BLaER1 (cell line): ENCODE data around the gene CASZ1.

Source experiments
- H3K27ac ChIP-seq: shearing (Covaris generic); formaldehyde crosslinking; 2 replicates; pipeline ENCODE4 v1.8.1; 2022
- H3K27me3 ChIP-seq: shearing (Covaris generic); formaldehyde crosslinking; 2 replicates; pipeline ENCODE4 v1.8.1; 2022
- H3K36me3 ChIP-seq: shearing (Covaris generic); formaldehyde crosslinking; 2 replicates; pipeline ENCODE4 v1.8.1; 2022
- H3K4me1 ChIP-seq: shearing (Covaris generic); formaldehyde crosslinking; 2 replicates; pipeline ENCODE4 v1.8.1; 2022
- H3K4me2 ChIP-seq: shearing (Covaris generic); formaldehyde crosslinking; 2 replicates; pipeline ENCODE4 v1.8.1; 2022
- H3K4me3 ChIP-seq: shearing (Covaris generic); formaldehyde crosslinking; 2 replicates; pipeline ENCODE4 v1.8.1; 2022
- H3K9ac ChIP-seq: shearing (Covaris generic); formaldehyde crosslinking; 2 replicates; pipeline ENCODE4 v1.8.1; 2022
- H3K9me3 ChIP-seq: shearing (Covaris generic); formaldehyde crosslinking; 2 replicates; pipeline ENCODE4 v1.8.1; 2022
- H4K20me1 ChIP-seq: shearing (Covaris generic); formaldehyde crosslinking; 2 replicates; pipeline ENCODE4 v1.8.1; 2022
- Cebpa-rat ChIP-seq: shearing (Covaris generic); IDR thresholded peaks from 2 replicates; pipeline ENCODE4 v1.8.1; 2022

CASZ1 gene

GRCh38 chr1:10712568-10713362 is 83.7 kb downstream of the CASZ1 start:
- H3K27ac ChIP-seq, result no peak overlapping the region
- H3K27me3 ChIP-seq, result no peaks in the 10 kb centered on the region
- no peak for TF ChIP-seq Cebpa-rat

DNA sequence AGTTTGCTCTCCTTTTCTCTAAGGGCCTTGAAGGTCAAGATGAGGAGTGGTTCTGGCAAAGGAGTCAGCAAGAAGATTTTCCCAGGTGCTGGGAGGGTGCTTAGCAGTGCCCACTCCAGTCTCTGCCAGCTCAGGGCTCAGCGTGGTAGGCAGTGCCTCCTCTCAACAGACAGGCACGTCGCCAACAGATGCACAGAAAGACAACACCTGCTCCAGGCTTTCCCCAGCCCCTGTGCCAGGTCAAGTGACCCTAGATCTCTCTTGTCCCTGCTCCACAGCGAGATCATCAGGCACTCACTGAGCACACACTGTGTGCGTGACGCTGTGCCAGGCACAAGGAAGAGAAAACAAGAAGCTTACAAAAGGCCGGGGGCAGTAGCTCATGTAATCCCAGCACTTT is 86.0 kb downstream of the CASZ1 start:
- TF ChIP-seq Cebpa-rat, result no peak
- no peak overlapping the region for H3K4me2 ChIP-seq
- no peaks in the 10 kb centered on the region for H4K20me1 ChIP-seq
- no peak overlapping the region for H3K4me3 ChIP-seq
- no peaks in the 10 kb centered on the region for H3K27me3 ChIP-seq
- H3K36me3 ChIP-seq, result no peaks in the 10 kb centered on the region
- no peaks in the 10 kb centered on the region for H3K4me1 ChIP-seq
- H3K27ac ChIP-seq, result no peak overlapping the region
- no peak overlapping the region for H3K9ac ChIP-seq
- H3K9me3 ChIP-seq, result no peaks in the 10 kb centered on the region

More at GRCh38 chr1:10712568-10713362, 83.7 kb downstream of the CASZ1 start:
- no peaks in the 10 kb centered on the region for H3K9me3 ChIP-seq
- H4K20me1 ChIP-seq, result no peaks in the 10 kb centered on the region
- no peak overlapping the region for H3K4me3 ChIP-seq
- H3K36me3 ChIP-seq, result no peaks in the 10 kb centered on the region
- no peak overlapping the region for H3K4me2 ChIP-seq
- H3K4me1 ChIP-seq, result peaks cover 7% of the 10 kb centered on the region; the same call in 1 of the 2 replicates
- no peak overlapping the region for H3K9ac ChIP-seq

- no peak for TF ChIP-seq Cebpa-rat
- Histone ChIP-seq H3K4me2 (no peak overlapping the region), H3K27ac (no peak overlapping the region), H3K9ac (no peak overlapping the region), H3K27me3 (no peaks in the 10 kb centered on the region), H3K4me3 (no peak overlapping the region), H3K4me1 (no peaks in the 10 kb centered on the region), H4K20me1 (no peaks in the 10 kb centered on the region), H3K36me3 (no peaks in the 10 kb centered on the region), H3K9me3 (no peaks in the 10 kb centered on the region)
Observed at GRCh38 chr1:10709646-10710045, 86.8 kb downstream of the CASZ1 start.

DNA sequence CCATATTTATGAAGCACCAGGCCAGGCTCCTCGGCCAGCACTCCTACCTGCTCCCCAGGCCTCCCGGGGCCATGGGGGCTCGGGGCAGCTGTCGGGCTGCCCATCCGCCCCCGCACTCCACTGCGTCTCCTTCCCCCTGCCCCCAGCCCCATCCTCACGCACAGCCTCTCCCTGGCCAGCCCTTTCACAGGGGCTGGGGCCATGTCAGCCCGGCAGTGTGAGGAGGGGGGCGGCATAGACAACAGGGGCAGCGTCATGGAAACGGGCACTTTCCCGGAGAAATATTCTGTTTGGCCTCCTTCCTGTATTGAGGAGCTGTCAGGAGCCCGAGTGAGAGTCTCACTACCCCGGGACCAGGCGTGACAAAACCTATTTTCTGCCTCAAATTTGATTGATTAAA is 87.3 kb downstream of the CASZ1 start:
- Histone ChIP-seq H3K27ac (no peak overlapping the region), H3K4me2 (no peak overlapping the region), H3K9ac (no peak overlapping the region), H3K27me3 (no peaks in the 10 kb centered on the region), H3K4me1 (no peaks in the 10 kb centered on the region), H4K20me1 (no peaks in the 10 kb centered on the region), H3K9me3 (no peaks in the 10 kb centered on the region), H3K4me3 (no peak overlapping the region), H3K36me3 (no peaks in the 10 kb centered on the region)
- no peak for TF ChIP-seq Cebpa-rat

- Histone ChIP-seq H3K4me2 (no peak overlapping the region), H3K4me3 (no peak overlapping the region), H3K9me3 (no peaks in the 10 kb centered on the region), H3K4me1 (no peaks in the 10 kb centered on the region), H3K27ac (no peak overlapping the region), H3K9ac (no peak overlapping the region), H4K20me1 (no peaks in the 10 kb centered on the region), H3K27me3 (no peaks in the 10 kb centered on the region), H3K36me3 (no peaks in the 10 kb centered on the region)
- no peak for TF ChIP-seq Cebpa-rat
Observed at GRCh38 chr1:10708757-10709156, 87.7 kb downstream of the CASZ1 start.

GRCh38 chr1:10707208-10707607 is 89.2 kb downstream of the CASZ1 start:
- Histone ChIP-seq H3K36me3 (no peaks in the 10 kb centered on the region), H3K9ac (no peak overlapping the region)

GRCh38 chr1:10706376-10706913 is 90.0 kb downstream of the CASZ1 start:
- Histone ChIP-seq H3K9me3 (no peaks in the 10 kb centered on the region), H3K27ac (no peak overlapping the region), H3K9ac (no peak overlapping the region), H3K4me3 (no peak overlapping the region), H4K20me1 (no peaks in the 10 kb centered on the region), H3K27me3 (no peaks in the 10 kb centered on the region), H3K4me2 (no peak overlapping the region), H3K4me1 (peaks cover 7% of the 10 kb centered on the region), H3K36me3 (no peaks in the 10 kb centered on the region)
- no peak for TF ChIP-seq Cebpa-rat

More at GRCh38 chr1:10707208-10707607, 89.2 kb downstream of the CASZ1 start:
- Histone ChIP-seq H3K27ac (no peak overlapping the region), H3K9me3 (no peaks in the 10 kb centered on the region), H4K20me1 (no peaks in the 10 kb centered on the region), H3K27me3 (no peaks in the 10 kb centered on the region), H3K4me1 (no peaks in the 10 kb centered on the region), H3K4me3 (no peak overlapping the region), H3K4me2 (no peak overlapping the region)
- TF ChIP-seq Cebpa-rat, result no peak

- Histone ChIP-seq H4K20me1 (no peaks in the 10 kb centered on the region), H3K9me3 (no peaks in the 10 kb centered on the region), H3K27me3 (no peaks in the 10 kb centered on the region), H3K4me2 (no peak overlapping the region), H3K4me3 (no peak overlapping the region), H3K9ac (no peak overlapping the region), H3K4me1 (peaks cover 12% of the 10 kb centered on the region), H3K36me3 (no peaks in the 10 kb centered on the region), H3K27ac (no peak overlapping the region)
- no peak for TF ChIP-seq Cebpa-rat
Observed at GRCh38 chr1:10705953-10706352, 90.5 kb downstream of the CASZ1 start.

- Histone ChIP-seq H3K36me3 (no peaks in the 10 kb centered on the region), H3K4me1 (peaks cover 24% of the 10 kb centered on the region), H3K4me3 (no peak overlapping the region), H3K27me3 (no peaks in the 10 kb centered on the region), H3K9ac (no peak overlapping the region), H4K20me1 (no peaks in the 10 kb centered on the region), H3K4me2 (no peak overlapping the region), H3K27ac (no peak overlapping the region), H3K9me3 (no peaks in the 10 kb centered on the region)
- TF ChIP-seq Cebpa-rat, result no peak
Observed at GRCh38 chr1:10704368-10704882, 92.0 kb downstream of the CASZ1 start.

GRCh38 chr1:10703702-10704101 is 92.7 kb downstream of the CASZ1 start:
- H3K9me3 ChIP-seq, result no peaks in the 10 kb centered on the region
- no peak for TF ChIP-seq Cebpa-rat
- no peaks in the 10 kb centered on the region for H3K27me3 ChIP-seq
- H3K9ac ChIP-seq, result no peak overlapping the region
- H3K36me3 ChIP-seq, result no peaks in the 10 kb centered on the region
- no peak overlapping the region for H3K4me2 ChIP-seq
- no peak overlapping the region for H3K27ac ChIP-seq
- no peak overlapping the region for H3K4me3 ChIP-seq
- H4K20me1 ChIP-seq, result no peaks in the 10 kb centered on the region
- H3K4me1 ChIP-seq, result peaks cover 31% of the 10 kb centered on the region
